GM21786 (cell line): ENCODE data around the gene STEAP1B.

Experiments
- ATAC-seq: cut with Tn5 transposase; IDR thresholded peaks from one replicate; pipeline ENCODE4 v1.9.1; 2021; ENCODE audit not compliant: unreplicated experiment

STEAP1B gene

DNA sequence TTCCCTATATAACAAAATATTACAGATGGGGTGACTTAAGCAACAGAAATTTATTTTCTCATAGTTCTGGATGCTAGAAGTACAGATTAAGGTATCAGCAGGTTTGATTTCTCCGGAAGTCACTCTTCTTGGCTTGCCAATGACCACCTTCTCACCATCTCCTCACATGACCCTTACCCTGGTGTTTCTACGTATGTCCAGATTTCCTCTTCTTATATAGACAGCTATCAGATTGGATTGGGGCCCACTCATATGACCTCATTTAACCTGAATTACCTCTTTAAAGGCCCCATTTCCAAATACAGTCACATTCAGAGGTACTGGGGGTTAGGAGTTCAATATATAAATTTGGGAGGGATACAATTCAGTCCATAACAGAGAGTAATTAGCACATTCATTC is 126.1 kb downstream of the STEAP1B start:
- no peak for ATAC-seq

DNA sequence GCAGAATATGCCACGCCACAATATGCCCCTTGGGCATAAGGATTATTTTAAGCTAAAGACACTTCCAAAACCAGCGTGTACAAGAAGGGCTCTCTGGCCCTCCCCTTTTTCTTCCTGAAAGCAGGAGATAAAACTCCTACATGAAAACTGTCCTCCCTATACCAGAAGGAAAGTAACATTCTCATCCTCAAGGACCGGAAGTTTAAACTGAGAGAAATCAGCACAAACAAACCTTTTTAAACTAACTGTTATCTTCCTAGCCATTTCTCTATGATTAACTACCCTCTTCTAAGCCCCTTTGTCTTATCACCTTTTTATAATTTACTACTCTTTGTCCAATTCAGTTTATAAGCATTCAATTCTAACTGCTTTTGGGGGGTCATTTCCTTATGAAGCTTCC is 126.6 kb downstream of the STEAP1B start:
- ATAC-seq, result no peak

- ATAC-seq, result no peak
Observed at GRCh38 chr7:22372863-22373262, 127.1 kb downstream of the STEAP1B start.

GRCh38 chr7:22371878-22372277 is 128.1 kb downstream of the STEAP1B start:
- no peak for ATAC-seq
